HG02623 (cell line): Measurements from ENCODE around the gene HSD17B14.
"Not testable (repeated sequence)": the region's sequence is repeated elsewhere in the genome, so short reads cannot be mapped to it uniquely, and the experiment has no call there.

ENCODE experiments used
- ATAC-seq: cut with Tn5 transposase; IDR thresholded peaks from one replicate; pipeline ENCODE4 v1.9.1; 2021; ENCODE audit warnings: moderate library complexity; ENCODE audit not compliant: unreplicated experiment

Gene HSD17B14

DNA sequence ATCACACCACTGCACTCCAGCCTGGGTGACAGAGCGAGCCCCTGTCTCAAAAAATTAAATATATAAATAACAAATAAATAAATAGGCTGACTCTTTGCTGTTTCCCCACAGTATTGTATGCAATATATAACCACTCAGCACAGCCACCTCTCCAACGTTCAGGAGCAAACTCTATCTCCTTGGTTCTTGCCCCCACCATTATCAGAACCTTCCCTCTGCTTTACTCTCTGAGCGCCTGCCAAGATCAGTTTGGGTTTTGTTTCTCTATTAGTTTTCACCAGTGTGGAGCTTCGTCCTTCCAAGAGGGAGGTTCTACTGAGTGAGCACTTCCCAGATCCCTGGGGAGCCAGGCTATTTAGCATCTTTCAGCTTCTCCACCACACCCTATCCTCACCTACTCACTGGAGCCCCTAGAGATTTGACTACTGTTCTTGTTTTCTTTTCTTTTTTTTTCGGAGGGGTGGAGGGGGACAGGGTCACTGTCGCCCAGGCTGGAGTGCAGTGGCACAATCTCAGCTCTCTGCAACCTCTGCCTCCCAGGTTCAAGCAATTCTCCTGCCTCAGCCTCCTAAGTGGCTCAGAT, 68.0 kb downstream of the HSD17B14 start:
- not testable (repeated sequence) for ATAC-seq

- ATAC-seq: not testable (repeated sequence)
Measured at GRCh38 chr19:48765816-48766215, 70.5 kb downstream of the HSD17B14 start.
